NCI-H128 (cell line): Measurements from ENCODE around the gene PLVAP.

ENCODE experiments used
- DNase-seq: peaks from one replicate; lab custom pipeline; 2025; ENCODE audit not compliant: unreplicated experiment; lab: John Stamatoyannopoulos, UW

PLVAP gene

DNA sequence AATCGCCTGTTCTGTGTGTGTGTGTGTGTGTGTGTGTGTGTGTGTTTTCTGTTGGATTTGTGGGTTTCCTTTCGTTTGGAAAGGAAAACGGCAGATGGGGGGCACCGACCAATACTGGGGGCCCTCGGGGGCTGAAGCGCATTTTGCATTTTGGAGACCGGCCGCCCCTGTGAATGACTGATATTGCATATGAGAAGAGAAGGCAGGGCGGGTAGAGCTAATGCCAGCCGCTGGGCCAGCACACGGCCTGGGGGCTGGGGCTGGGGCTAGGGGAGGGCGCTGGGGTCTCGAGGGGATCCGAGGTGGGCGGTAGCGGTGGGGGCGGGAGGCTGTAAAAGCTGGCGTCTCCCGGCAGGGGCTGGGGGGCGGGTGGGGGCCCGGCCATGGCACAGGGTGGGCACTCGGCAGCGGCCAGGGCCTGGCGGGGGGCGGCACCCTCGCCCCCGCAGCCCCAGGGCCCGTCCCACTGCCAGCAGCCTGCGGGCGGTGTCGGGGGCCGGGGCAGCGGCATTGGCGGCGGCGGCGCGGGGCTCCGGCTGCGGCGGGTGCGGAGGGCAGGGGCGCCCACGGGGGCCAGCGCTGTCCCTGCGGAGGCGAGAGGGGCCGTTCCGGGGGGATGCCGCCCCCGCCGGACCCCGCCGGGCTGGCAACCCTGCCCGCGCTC lies 53.7 kb downstream of the PLVAP start:
- DNase-seq, result no peak

- DNase-seq, result no peak
Measured at GRCh38 chr19:17322854-17323253, 54.3 kb downstream of the PLVAP start.

DNA sequence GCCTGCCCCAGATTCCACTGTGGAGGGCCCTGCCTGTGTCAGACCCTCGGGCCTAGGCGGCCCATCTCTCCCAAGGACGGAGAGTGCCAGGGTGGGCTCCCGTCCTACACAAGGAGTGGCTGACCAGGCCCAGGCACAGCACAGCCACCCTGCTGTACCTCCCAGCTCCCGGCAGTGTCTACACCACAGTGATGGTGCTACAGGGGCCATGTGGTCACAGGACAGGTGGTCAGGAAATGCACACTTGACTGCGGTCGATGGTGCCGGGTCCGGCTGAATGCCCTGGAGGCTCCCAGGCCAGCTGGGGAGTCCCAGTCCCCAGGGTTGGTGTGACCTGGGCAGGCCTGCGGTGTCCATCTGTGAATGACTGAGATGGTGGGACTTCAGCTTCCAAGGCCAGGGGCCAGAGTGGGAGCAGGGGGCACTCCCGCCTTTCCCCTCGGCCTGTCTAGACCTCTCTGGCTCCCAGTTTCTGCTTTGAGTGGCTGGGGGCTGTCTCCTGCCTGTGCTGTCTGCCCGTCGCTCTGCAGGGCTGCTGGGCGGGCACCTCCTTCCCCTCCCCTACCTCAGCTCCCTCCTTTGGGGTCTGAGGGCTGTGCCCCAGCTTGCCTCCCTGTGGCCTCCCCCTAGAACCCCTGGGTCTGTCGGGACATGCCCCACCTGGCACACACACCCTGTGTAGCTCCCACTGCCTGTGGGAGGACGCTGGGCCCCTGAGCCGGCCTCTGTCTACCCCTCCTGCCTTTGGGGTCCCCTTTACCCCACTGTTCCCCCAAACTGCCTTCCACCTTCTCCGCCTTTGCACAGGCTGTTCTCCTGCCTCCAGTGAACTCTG lies 55.3 kb downstream of the PLVAP start:
- DNase-seq, result no peak

GRCh38 chr19:17320435-17320834 lies 56.7 kb downstream of the PLVAP start:
- DNase-seq, result no peak

- DNase-seq, result no peak
Measured at GRCh38 chr19:17319473-17320238, 57.5 kb downstream of the PLVAP start.

- DNase-seq, result no peak
Measured at GRCh38 chr19:17318966-17319365, 58.2 kb downstream of the PLVAP start.

GRCh38 chr19:17314007-17314593 lies 63.0 kb downstream of the PLVAP start:
- DNase-seq, result no peak

- DNase-seq, result no peak
Measured at GRCh38 chr19:17312189-17313113, 64.7 kb downstream of the PLVAP start.

GRCh38 chr19:17311455-17312188 lies 65.5 kb downstream of the PLVAP start:
- no peak for DNase-seq

GRCh38 chr19:17309965-17310461 lies 67.1 kb downstream of the PLVAP start:
- no peak for DNase-seq

GRCh38 chr19:17309198-17309964 lies 67.8 kb downstream of the PLVAP start, which contains the start of gene DDA1:
TSS of gene DDA1 (plus strand) at chr19:17309563. CDS start at chr19:17309655, 92 bp downstream.
- peak; percentile 97 for DNase-seq

- no peak for DNase-seq
Measured at GRCh38 chr19:17307876-17308377, 69.2 kb downstream of the PLVAP start.

DNA sequence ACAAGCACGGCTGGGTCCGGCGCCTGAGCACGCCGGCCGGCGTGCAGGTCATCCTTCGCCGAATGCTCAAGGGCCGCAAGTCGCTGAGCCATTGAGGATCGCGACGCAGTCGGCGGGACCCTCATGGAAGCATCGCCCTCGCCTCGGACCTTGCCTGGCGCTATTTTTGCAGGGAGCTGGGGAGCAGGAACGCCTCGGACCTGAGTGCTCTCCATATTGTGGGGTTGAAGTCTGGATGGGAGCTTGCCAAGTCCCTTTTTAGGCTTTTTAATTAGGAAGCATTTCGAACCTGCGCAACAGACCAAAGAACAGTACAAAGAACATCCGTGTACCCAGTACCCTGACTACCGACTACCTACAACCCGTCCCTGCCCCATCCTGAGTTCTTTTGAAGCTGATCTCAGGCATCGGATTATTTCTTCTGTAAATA lies 70.8 kb downstream of the PLVAP start:
- DNase-seq, result no peak

DNA sequence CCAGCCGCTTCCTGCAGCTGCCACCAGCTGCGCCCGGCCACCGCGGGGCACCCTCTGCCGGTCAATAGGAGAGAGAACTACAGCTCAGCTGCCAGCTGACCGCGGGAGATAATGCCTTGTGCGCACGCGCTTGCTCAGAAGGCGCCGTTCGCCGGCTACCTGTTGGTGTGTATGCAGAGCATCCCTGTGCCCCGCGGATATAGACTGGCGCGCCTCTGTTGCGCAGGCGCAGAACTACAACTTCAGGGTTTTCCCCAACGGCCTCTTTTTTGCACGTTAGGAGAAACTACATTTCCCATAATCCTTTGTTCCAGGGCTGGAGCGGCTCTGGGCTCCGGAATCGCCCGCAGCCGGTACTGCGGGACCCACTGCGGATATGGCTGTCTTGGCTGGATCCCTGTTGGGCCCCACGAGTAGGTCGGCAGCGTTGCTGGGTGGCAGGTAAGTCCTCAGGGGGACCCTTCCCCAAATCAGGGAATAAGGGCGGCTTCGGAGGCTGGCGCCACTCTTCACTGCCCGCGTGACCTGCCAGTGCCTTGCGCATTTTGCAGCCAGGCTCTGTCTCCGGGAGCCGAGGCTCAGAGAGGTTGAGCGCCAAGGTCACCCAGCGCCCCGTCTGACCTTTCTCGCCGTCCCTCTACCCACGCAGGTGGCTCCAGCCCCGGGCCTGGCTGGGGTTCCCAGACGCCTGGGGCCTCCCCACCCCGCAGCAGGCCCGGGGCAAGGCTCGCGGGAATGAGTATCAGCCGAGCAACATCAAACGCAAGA lies 71.4 kb downstream of the PLVAP start, which contains the start of gene MRPL34:
Gene MRPL34 (plus strand): TSS at position 356 of the 768 bp plus-strand sequence. CDS start 21 bp downstream, at position 377.
- peak; percentile 96 for DNase-seq

GRCh38 chr19:17305216-17305516 lies 72.0 kb downstream of the PLVAP start:
- no peak for DNase-seq

DNA sequence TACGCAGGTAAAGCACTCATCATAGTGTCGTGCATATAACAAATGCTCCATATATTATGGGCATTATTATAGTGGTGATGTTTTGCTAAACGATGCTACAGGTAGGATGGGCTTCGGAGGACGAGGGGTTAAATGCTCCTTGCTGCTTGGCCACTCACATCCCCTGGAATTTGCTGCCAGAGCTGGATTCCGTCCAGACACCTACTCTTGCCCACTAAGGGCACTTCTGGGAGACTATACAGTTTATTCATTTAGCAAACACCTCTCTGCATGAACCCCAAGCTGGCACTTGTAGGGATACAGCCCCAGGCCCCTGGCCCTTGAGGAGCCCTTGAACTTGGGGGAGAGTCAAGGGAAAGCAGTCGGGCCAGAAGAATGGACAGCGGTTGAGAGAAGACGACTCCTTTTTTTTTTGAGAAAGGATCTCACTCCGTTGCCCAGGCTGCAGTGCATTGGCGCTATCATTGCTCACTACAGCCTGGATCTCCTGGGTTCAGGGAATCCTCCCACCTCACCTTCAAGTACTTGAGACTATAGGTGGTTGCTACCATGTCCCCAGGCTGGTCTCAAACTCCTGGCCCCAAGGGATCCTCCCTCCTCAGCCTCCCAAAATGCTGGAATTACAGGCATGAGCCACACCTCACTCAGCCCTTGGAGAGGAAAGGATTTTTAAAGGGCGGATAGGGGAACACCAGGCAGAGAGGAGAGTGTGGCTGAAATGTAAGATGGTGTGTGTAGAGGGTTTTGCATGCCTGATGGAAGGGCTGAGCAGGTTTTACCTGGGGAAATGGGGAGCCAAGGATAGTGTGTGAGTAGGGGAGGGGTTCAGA lies 72.5 kb downstream of the PLVAP start:
- DNase-seq, result no peak

GRCh38 chr19:17303940-17304267 lies 73.2 kb downstream of the PLVAP start:
- DNase-seq, result no peak
